GM21423 (cell line): ENCODE measurements around the gene SURF4.
"Not testable (repeated sequence)": the region's sequence is repeated elsewhere in the genome, so short reads cannot be mapped to it uniquely, and the experiment has no call there.

ENCODE experiments used
- ATAC-seq: cut with Tn5 transposase; IDR thresholded peaks from one replicate; pipeline ENCODE4 v1.9.1; 2021; ENCODE audit warnings: mild to moderate bottlenecking, moderate library complexity; ENCODE audit not compliant: unreplicated experiment

The SURF4 gene

GRCh38 chr9:133335924-133336811 lies 39.7 kb downstream of the SURF4 start, which contains the start of gene SURF6:
TSS of gene SURF6 (minus strand) at chr9:133336188. CDS start at chr9:133336132, 56 bp downstream.
- ATAC-seq, result peak; percentile 86

GRCh38 chr9:133334888-133335287 lies 41.0 kb downstream of the SURF4 start:
- ATAC-seq, result not testable (repeated sequence)

- no peak for ATAC-seq
Observed at GRCh38 chr9:133334161-133334560, 41.7 kb downstream of the SURF4 start.

GRCh38 chr9:133333566-133333965 lies 42.3 kb downstream of the SURF4 start:
- ATAC-seq, result no peak

GRCh38 chr9:133333011-133333410 lies 42.8 kb downstream of the SURF4 start:
- ATAC-seq, result no peak

GRCh38 chr9:133332381-133332730 lies 43.5 kb downstream of the SURF4 start:
- ATAC-seq, result no peak

- no peak for ATAC-seq
Observed at GRCh38 chr9:133331641-133332380, 44.0 kb downstream of the SURF4 start.

GRCh38 chr9:133331221-133331620 lies 44.6 kb downstream of the SURF4 start:
- no peak for ATAC-seq

- ATAC-seq, result not testable (repeated sequence)
Observed at GRCh38 chr9:133329306-133330156, 46.3 kb downstream of the SURF4 start.

GRCh38 chr9:133327834-133328484 lies 47.9 kb downstream of the SURF4 start:
- no peak for ATAC-seq

- not testable (repeated sequence) for ATAC-seq
Observed at GRCh38 chr9:133327021-133327420, 48.8 kb downstream of the SURF4 start.

GRCh38 chr9:133323991-133324703 lies 51.7 kb downstream of the SURF4 start:
- no peak for ATAC-seq

- ATAC-seq, result no peak
Observed at GRCh38 chr9:133323211-133323610, 52.6 kb downstream of the SURF4 start.

GRCh38 chr9:133322701-133323100 lies 53.2 kb downstream of the SURF4 start:
- ATAC-seq, result no peak

- ATAC-seq, result no peak
Observed at GRCh38 chr9:133321411-133321935, 54.4 kb downstream of the SURF4 start.

GRCh38 chr9:133320421-133320881 lies 55.4 kb downstream of the SURF4 start:
- no peak for ATAC-seq

GRCh38 chr9:133317551-133317950 lies 58.3 kb downstream of the SURF4 start:
- ATAC-seq, result not testable (repeated sequence)

- no peak for ATAC-seq
Observed at GRCh38 chr9:133315997-133316396, 59.9 kb downstream of the SURF4 start.
